Osteoblast (primary cell): ENCODE measurements around the gene CUEDC1. TPM values are rescaled to one million over a fixed set of nuclear protein-coding genes. Genes with fewer than 3 reads are reported as not detected.

Experiments
- DNase-seq: peaks from one replicate; pipeline ENCODE4 v3.0.0; 2011; ENCODE audit warnings: low spot score, mixed read lengths; ENCODE audit not compliant: insufficient read length; ENCODE audit errors: missing footprints
- H2AFZ ChIP-seq: 2 replicates; pipeline ENCODE4 v1.6.0; 2011; ENCODE audit warnings: mild to moderate bottlenecking, low read length
- H3K27ac ChIP-seq: 2 replicates; pipeline ENCODE4 v1.5.1; 2011; ENCODE audit warnings: mild to moderate bottlenecking, low read depth, low read length, moderate library complexity
- H3K27me3 ChIP-seq: 2 replicates; pipeline ENCODE4 v1.6.0; 2012; ENCODE audit warnings: mild to moderate bottlenecking, control low read depth, inconsistent platforms, low read length, moderate library complexity; ENCODE audit not compliant: insufficient read depth
- H3K36me3 ChIP-seq: 2 replicates; pipeline ENCODE4 v1.5.1; 2011; ENCODE audit warnings: mild to moderate bottlenecking, low read length, control low read depth, moderate library complexity; ENCODE audit not compliant: insufficient read depth
- H3K4me1 ChIP-seq: 2 replicates; pipeline ENCODE4 v1.5.1; 2011; ENCODE audit warnings: mild to moderate bottlenecking, low read length, control low read depth, moderate library complexity; ENCODE audit not compliant: insufficient read depth
- H3K4me2 ChIP-seq: 2 replicates; pipeline ENCODE4 v1.6.0; 2011; ENCODE audit warnings: mild to moderate bottlenecking, low read length; ENCODE audit not compliant: insufficient read depth
- H3K4me3 ChIP-seq: fragments of 200-600 bp; sonication (generic); 3 replicates; pipeline ENCODE4 v1.5.1; 2012; ENCODE audit warnings: mild to moderate bottlenecking, low read length, inconsistent platforms; ENCODE audit not compliant: insufficient read depth
- H3K79me2 ChIP-seq: 2 replicates; pipeline ENCODE4 v1.6.0; 2012; ENCODE audit warnings: mild to moderate bottlenecking, low read length, control low read depth, inconsistent platforms; ENCODE audit not compliant: insufficient read depth
- H3K9me3 ChIP-seq: 2 replicates; pipeline ENCODE4 v1.5.1; 2011; ENCODE audit warnings: low read depth, low read length, control low read depth
- H4K20me1 ChIP-seq: 2 replicates; pipeline ENCODE4 v1.6.0; 2012; ENCODE audit warnings: mild to moderate bottlenecking, low read length, control low read depth; ENCODE audit not compliant: insufficient read depth
- CTCF ChIP-seq: IDR thresholded peaks from 2 replicates; pipeline ENCODE4 v1.5.1; 2011; ENCODE audit warnings: mild to moderate bottlenecking, low read depth, low read length, moderate library complexity; ENCODE audit errors: extremely low read depth
- total RNA-seq: library from RNA; depleted of rRNA; stranded (reverse); fragments of >200 nt; gene quantifications from 2 replicates; pipeline ENCODE4 v1.2.3, GENCODE V29; 2012

The CUEDC1 gene
- total RNA-seq, 1 donor, result 21.0 TPM

DNA sequence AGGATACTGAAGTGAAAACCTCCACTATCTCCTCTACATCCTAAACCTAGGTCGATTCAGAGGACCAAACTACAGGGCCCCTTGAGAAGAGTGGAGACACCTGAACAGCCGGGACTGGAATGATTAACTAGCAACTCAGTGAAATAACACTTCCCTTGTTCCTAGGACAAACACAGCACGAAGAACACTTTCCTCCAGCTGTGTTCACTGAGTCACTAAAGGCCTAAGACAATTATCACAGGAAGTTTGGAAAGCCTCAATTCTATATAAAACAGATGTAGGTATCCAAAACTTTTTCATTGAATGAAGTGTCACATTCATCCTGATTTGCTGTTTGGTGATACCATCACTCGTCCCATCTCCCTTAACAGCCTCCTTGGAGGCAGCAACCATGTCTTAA is 15.5 kb upstream of the CUEDC1 start:
- Histone ChIP-seq H3K4me3 (no peak overlapping the region), H3K4me2 (no peak overlapping the region), H3K27ac (no peak overlapping the region), H3K79me2 (no peaks in the 10 kb centered on the region), H2AFZ (no peak overlapping the region), H4K20me1 (no peaks in the 10 kb centered on the region), H3K27me3 (no peaks in the 10 kb centered on the region), H3K36me3 (peaks cover 19% of the 10 kb centered on the region), H3K9me3 (no peaks in the 10 kb centered on the region), H3K4me1 (peaks cover 6% of the 10 kb centered on the region)
- DNase-seq, result no peak
- TF ChIP-seq CTCF, result no peak

GRCh38 chr17:57968456-57968855 is 13.2 kb upstream of the CUEDC1 start:
- no peak for TF ChIP-seq CTCF
- DNase-seq, result peak; percentile 90

GRCh38 chr17:57966875-57967274 is 11.7 kb upstream of the CUEDC1 start:
- H3K27ac ChIP-seq, result no peak overlapping the region
- no peaks in the 10 kb centered on the region for H3K9me3 ChIP-seq
- H3K4me2 ChIP-seq, result no peak overlapping the region
- no peaks in the 10 kb centered on the region for H3K79me2 ChIP-seq
- H4K20me1 ChIP-seq, result no peaks in the 10 kb centered on the region
- H3K4me3 ChIP-seq, result no peak overlapping the region
- no peaks in the 10 kb centered on the region for H3K4me1 ChIP-seq
- no peaks in the 10 kb centered on the region for H3K27me3 ChIP-seq
- DNase-seq, result no peak
- H2AFZ ChIP-seq, result no peak overlapping the region
- no peak for TF ChIP-seq CTCF
- no peaks in the 10 kb centered on the region for H3K36me3 ChIP-seq

More at GRCh38 chr17:57968456-57968855, 13.2 kb upstream of the CUEDC1 start:
- no peaks in the 10 kb centered on the region for H3K4me1 ChIP-seq
- no peak overlapping the region for H3K4me2 ChIP-seq
- no peaks in the 10 kb centered on the region for H3K79me2 ChIP-seq
- no peaks in the 10 kb centered on the region for H4K20me1 ChIP-seq
- no peaks in the 10 kb centered on the region for H3K9me3 ChIP-seq
- no peak overlapping the region for H2AFZ ChIP-seq
- no peak overlapping the region for H3K4me3 ChIP-seq
- H3K27me3 ChIP-seq, result no peaks in the 10 kb centered on the region
- no peak overlapping the region for H3K27ac ChIP-seq
- peaks cover 3% of the 10 kb centered on the region for H3K36me3 ChIP-seq

- no peaks in the 10 kb centered on the region for H3K27me3 ChIP-seq
- no peaks in the 10 kb centered on the region for H4K20me1 ChIP-seq
- H2AFZ ChIP-seq, result no peak overlapping the region
- no peaks in the 10 kb centered on the region for H3K4me1 ChIP-seq
- no peak overlapping the region for H3K4me3 ChIP-seq
- no peak overlapping the region for H3K4me2 ChIP-seq
- no peaks in the 10 kb centered on the region for H3K36me3 ChIP-seq
- H3K9me3 ChIP-seq, result no peaks in the 10 kb centered on the region
- no peak overlapping the region for H3K27ac ChIP-seq
- peak; percentile 45 for DNase-seq
- no peak for TF ChIP-seq CTCF
- no peaks in the 10 kb centered on the region for H3K79me2 ChIP-seq
Measured at GRCh38 chr17:57966246-57966645, 11.0 kb upstream of the CUEDC1 start.
